Right forelimb (tissue), 1 donor: ENCODE data around the gene PGLYRP3.
"Not testable (repeated sequence)": the region's sequence is repeated elsewhere in the genome, so short reads cannot be mapped to it uniquely, and the experiment has no call there.

Experiments
- DNase-seq: peaks from one replicate; pipeline ENCODE4 v3.0.0-alpha.2; 2018

Gene PGLYRP3

DNA sequence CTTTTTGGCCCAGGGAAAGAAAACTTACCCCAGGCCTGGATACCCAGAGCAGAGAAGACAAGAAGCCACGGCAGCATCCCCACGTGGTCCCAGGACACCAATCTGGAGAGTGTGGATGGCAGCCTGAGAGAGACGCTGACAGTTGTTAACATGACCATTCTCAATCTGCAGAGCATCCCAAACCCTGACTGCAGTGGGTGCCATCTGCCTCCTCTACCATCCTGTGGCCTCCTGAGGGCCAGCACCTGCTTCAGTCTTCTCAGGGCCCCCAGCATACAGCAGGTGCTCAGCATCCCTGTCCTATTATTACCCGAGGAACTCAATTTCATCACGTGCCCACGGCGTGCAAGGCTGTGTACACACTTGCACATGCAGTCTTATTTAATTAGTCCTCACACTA, 35.1 kb upstream of the PGLYRP3 start:
- no peak for DNase-seq

DNA sequence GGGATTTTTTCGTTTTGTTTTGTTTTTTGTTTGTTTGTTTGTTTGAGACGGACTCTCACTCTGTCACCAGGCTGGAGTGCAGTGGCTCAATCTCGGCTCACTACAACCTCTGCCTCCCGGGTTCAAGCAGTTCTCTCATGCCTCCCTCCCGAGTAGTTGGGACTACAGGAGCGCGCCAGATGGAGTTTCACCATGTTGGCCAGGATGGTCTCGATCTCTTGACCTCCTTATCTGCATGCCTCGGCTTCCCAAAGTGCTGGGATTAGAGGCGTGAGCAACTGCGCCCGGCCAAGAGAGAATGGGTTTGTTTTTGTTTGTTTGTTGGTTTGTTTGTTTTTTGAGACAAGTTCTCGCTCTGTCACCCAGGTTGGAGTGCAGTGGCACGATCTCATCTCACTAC, 34.3 kb upstream of the PGLYRP3 start:
- not testable (repeated sequence) for DNase-seq

DNA sequence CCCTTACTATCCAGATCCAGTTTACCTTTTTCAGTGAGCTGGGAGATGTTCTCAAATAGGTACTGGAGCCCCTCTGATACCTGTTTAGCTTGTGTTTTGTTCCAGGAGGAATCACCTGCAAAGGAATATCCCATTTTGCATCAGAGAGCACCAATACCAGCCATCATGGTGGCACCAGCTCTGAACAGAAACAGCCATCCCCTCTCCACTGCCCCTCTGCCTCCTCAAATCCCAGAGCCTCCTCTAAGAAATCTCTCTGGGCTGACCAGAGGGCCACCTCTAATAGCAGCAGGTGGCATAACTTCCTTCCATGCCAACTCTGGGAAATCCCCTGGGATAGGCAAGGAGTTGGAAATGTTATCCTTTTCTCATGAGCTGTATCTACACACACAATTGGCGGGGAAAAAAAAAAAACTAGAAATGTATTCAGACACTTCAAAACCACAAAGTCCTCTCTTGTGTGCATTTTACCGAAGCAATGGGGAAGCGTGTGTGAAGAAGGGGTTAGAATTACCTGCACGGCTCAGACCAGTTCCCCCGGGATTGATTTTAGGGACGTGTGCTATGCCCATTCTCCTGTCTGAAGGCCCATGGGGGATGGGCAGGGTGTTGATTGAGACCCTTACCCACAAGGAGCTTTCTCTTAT, 33.4 kb upstream of the PGLYRP3 start:
- DNase-seq: no peak

- no peak for DNase-seq
Observed at GRCh38 chr1:153345187-153346076, 32.7 kb upstream of the PGLYRP3 start.

- DNase-seq: no peak
Observed at GRCh38 chr1:153344718-153345025, 31.9 kb upstream of the PGLYRP3 start.

DNA sequence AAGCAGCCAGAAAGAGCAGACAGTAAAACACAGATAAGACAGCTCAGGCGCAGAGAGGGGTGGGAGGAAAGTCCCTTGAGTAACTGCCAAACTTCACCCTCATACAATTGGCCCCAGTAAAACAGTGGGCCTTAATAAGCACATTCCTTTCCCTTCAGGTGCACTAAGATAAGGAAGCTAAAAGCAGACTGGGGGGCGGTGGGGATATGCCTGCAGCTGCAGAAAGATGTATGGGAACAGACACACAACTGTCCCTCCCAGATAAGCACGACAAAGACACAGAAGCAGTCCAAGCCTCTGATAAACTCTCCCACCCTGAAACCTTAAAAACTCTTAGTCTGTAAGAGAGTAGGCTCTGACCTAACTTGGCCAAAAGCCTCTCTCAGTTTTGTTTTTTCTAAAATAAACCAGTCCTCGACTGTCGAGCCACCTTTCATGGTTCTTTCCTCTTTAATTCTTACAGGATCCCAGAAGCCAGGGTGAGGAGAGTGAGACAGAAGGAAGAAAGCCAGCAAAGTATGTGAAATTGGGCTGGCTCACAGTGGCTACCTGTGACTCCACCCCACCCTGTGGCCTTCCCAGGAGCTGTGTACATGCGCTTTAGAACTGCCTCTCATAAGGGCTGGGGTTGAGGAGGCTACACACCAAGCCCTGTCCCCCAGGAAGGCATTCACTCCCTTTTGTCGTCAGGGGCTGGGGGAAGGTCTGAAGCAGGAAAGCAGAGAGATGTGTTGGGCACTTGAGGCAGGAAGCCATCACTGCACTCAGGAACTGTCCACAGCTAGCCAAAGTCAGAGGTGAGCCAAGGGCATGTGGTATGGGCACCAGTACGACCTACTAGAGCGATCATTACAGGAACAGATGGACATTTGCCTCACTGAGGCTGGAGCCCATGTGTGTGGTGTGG, 31.3 kb upstream of the PGLYRP3 start:
- no peak for DNase-seq

DNA sequence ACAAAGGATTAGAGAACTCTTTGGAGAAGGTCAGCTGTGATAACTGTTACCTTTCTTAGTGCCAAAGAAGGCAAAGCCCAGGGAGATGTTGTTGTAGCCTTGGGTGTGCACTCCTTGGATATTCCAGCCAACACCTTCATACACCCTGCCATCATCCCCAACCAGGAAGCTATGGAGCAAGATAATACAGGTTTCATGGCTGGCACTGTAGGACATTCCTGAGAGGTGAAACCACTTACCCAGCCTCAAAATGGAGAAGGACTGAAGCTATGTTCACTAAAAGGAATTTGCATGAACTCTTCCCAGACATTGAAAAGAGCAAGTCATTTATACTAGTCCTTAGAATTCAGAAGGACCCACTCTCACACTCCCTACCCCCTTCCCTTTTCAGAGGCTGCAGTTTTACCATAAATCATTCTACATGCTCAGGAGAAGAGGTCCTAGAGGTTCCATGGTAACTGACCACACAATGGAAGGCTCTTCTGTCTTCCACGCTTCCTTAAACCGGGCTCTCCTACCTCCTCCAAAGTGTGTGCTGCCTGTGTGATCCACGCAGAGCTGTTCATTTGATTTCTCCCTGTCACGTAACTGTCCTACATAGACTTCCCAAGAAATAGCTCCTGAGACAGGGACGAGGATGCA, 30.4 kb upstream of the PGLYRP3 start:
- DNase-seq: no peak

DNA sequence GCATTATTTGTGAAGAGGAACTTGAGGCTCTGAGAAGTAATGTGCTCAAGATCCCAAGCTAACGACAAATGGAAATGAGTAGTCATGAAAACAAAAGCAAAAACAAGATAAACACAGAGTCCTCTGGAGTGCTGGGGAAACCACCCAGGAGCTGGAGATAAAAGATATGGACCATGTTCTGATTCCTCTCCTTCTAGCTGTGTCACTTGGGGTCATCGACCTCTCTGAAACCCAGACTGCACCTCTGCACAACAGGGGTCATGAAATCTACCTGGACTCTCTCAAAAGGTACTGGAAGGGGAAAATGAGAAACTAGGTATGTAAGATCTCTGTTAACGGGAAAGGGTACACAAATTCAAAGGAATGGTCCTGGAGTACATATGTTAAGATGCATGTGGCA, 29.4 kb upstream of the PGLYRP3 start:
- DNase-seq: no peak

DNA sequence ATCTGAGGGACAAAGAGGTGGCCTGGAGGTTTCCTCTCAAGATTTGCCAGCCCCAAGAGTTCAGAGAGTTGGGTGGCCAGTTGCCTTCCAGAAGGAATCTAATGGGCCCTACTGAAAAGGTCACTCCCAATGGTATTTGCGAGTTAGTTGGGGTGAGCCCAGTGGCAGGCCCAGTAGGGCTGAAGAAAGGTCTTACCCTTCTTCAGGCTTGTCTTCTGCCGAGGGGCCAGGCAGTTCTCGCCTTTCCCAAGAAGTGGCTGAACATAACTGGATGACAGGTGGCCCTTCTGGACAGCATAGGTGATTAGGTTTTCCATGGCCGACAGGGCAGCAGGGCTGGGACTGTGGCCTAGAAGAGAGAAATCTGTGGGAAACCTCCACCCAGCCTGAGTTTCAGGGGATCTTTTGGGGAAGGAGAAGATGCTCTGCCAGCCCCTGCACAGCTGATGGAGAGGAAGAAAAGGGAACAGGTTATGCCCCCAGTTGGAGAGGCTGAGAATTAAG, 28.7 kb upstream of the PGLYRP3 start:
- no peak for DNase-seq

GRCh38 chr1:153340356-153340755, 27.6 kb upstream of the PGLYRP3 start:
- DNase-seq: no peak

DNA sequence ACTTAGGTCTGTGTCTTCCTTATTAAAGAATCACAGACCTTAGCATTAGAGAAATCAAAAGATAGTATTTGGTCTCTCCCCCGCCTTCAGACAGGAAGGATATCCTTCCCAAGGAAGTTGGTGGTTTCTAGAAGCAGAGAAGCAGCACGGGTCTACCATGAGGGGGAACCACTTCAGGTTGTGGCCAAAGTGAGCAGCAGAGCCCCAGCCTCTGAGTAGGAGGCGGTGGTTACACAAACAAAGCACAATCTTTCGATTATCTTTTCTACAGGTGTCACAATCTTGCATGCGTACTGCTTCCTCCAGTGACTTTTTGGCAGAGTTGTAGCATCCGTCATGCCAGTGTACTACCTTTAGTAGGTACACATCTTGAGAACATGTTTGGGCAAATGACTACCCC, 27.1 kb upstream of the PGLYRP3 start:
- DNase-seq: no peak

DNA sequence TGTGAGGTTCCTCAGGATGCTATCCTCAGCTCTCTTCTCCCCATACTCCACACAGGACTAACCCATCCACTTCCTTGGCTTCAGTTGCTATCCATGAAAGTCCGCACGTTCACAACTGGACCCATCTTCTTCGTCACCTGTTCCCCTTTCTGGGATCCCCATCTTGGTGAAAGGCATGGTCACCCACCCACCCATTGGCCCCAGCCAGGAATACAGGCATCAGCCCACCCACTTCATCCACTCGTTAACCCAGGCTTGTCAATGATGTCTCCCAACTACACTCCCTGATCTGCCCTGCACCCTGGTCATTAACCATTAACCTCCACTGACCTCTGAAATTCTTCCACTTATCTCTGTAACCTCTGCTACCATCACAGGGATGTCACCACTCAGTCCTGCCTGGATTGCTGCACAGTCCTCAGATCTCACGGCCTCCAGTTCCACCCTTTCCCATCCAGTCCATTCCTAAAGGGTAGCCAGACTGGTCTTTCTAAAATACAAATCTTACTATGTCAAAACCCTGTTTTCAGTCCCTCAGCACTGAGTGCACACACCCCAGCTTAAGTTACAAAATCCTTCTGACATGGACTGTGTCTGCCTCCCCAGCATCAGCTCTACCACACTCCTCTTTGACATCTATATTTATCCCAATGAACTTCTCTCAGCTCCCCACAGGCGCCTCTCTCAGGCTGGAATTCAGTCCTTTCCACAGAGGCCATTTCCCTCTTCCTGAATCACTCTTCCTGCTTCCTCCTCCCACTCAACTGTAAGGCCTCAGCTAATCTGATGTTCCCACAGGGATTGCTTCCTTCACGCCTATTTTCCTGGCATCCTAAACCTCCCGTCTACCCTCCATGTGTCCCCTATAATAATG, 25.5 kb upstream of the PGLYRP3 start:
- no peak for DNase-seq

GRCh38 chr1:153336650-153337049, 23.9 kb upstream of the PGLYRP3 start:
- no peak for DNase-seq

DNA sequence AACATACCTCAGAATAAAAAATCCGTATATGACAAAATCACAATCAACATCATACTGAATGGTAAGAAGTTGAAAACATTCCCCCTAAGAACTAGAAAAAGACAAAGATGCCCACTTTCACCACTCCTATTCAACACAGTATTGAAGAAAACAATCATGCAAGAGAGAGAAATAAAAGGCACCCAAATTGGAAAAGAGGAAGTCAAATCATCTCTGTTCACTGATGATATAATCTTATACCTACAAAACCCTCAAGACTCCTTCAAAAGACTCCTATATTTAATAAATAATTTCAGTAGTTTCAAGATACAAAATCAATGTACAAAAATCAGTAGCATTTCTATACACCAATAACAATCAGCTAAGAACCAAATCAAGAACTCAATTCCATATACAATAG, 21.1 kb upstream of the PGLYRP3 start:
- DNase-seq: no peak

- no peak for DNase-seq
Observed at GRCh38 chr1:153324912-153325311, 12.2 kb upstream of the PGLYRP3 start.

GRCh38 chr1:153322568-153322967, 9.8 kb upstream of the PGLYRP3 start:
- DNase-seq: no peak

DNA sequence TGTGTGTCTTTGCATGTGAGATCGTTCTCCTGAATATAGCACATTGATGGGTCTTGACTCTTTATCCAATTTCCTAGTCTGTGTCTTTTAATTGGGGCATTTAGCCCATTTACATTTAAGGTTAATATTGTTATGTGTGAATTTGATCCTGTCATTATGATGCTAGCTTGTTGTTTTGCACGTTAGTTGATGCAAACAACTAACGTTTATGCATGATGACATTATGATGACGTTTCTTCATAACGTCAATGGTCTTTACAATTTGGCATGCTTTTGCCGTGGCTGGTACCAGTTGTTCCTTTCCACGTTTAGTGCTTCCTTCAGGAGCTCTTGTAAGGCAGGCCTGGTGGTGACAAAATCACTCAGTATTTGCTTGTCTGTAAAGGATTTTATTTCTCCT, 5.4 kb upstream of the PGLYRP3 start:
- not testable (repeated sequence) for DNase-seq

- not testable (repeated sequence) for DNase-seq
Observed at GRCh38 chr1:153316013-153316412, 3.3 kb upstream of the PGLYRP3 start.

- not testable (repeated sequence) for DNase-seq
Observed at GRCh38 chr1:153314388-153314787, 1.6 kb upstream of the PGLYRP3 start.

GRCh38 chr1:153313288-153313687, 536 bp upstream of the PGLYRP3 start:
- no peak for DNase-seq

DNA sequence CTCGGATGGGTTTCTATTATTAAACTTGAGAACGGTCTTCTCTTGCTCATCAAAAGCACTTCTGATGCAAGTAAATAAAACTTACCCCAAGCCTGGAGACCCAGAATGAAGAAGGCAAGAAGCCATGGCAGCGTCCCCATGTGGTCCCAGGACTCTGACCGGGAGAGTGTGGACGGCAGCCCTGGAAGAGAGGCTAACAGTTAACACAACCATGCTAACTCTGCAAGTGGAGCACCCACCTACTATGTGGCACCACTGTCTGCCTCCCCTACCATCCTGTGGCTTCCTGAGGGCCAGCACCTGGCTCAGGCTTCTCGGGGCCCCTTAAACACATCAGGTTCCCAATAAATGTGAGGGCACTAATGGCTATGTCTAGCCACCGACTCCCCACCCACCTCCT, 2.2 kb downstream of the PGLYRP3 start:
- no peak for DNase-seq

DNA sequence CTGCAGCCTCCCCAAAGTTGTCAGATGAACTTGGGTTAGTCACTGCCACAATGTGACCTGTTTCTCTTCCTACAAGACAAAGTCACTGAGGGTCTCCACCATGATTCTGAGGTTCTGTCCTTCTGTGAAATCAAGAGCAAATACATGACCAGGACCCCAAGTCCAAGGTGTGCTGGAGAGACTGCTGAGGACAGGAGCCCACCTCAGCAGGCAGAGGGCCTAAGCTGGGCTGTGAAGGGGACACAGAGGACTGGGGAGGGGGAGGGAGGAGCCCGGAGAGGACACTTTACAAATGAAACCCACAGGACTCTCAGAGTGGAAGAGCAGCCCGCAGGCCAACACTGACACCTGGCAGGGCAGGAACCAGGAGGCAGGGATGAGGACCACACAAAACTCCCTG, 3.3 kb downstream of the PGLYRP3 start:
- DNase-seq: no peak
